Chondrocyte (in vitro differentiated cells): ENCODE data around the gene AFF3. TPM values are rescaled to one million over a fixed set of nuclear protein-coding genes. Genes with fewer than 3 reads are reported as not detected.

Source experiments
- DNase-seq: peaks from one replicate; pipeline ENCODE4 v3.0.0; 2021; ENCODE audit warnings: mixed read lengths, low spot score
- H3K27ac Mint-ChIP-seq: one replicate; pipeline ENCODE4 v1.8.0; 2021; ENCODE audit warnings: mild to moderate bottlenecking, moderate library complexity, mixed read lengths; ENCODE audit not compliant: unreplicated experiment
- H3K27me3 Mint-ChIP-seq: 2 replicates; pipeline ENCODE4 v1.8.0; 2021; ENCODE audit warnings: low read depth, mixed read lengths
- H3K36me3 Mint-ChIP-seq: 2 replicates; pipeline ENCODE4 v1.8.0; 2021; ENCODE audit warnings: low read depth, mixed read lengths
- H3K4me1 Mint-ChIP-seq: 2 replicates; pipeline ENCODE4 v1.8.0; 2021; ENCODE audit warnings: low read depth, mild to moderate bottlenecking, mixed read lengths
- H3K4me3 Mint-ChIP-seq: one replicate; pipeline ENCODE4 v1.8.0; 2021; ENCODE audit warnings: mild to moderate bottlenecking, moderate library complexity, mixed read lengths; ENCODE audit not compliant: unreplicated experiment
- H3K9me3 Mint-ChIP-seq: 2 replicates; pipeline ENCODE4 v1.8.0; 2021; ENCODE audit warnings: low read depth, mixed read lengths
- total RNA-seq: library from RNA; stranded (reverse); gene quantifications from 3 replicates; pipeline ENCODE4 v1.2.1, GENCODE V29; 2021
- TF ChIP-seq, protein P1 (sequence below): fragments of 200-600 bp; sonication (generic); IDR thresholded peaks from 2 replicates; pipeline ENCODE4 v1.5.0; 2021; ENCODE audit warnings: antibody characterized with exemption, mild to moderate bottlenecking, moderate library complexity

AFF3 gene
- total RNA-seq, 1 donor from 2014 or later = 127 TPM

DNA sequence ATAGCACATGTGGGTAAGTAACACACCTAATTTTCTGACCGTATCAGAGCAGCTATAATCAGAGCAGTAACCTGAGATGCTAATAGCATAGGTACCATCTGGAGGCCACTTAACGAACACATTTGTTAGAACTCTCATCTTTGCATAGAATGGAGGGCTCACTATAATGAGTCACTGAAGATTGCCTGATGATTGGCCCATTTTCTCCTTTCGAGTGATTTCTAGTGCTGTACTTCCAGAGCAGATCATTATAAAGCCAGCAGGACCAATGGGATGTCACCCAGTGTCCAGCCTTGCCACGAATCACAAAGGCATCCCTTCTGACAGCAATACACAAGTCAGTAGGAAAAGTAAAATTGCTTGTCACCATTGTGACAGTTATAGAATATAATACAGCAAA is 570.9 kb downstream of the AFF3 start:
- Mint-ChIP-seq H3K36me3 (peaks cover 32% of the 10 kb centered on the region), H3K4me3 (no peak overlapping the region), H3K27me3 (no peaks in the 10 kb centered on the region), H3K27ac (peak overlapping the region; percentile 92), H3K9me3 (no peaks in the 10 kb centered on the region), H3K4me1 (peaks cover 23% of the 10 kb centered on the region)
- TF ChIP-seq, protein P1, sequence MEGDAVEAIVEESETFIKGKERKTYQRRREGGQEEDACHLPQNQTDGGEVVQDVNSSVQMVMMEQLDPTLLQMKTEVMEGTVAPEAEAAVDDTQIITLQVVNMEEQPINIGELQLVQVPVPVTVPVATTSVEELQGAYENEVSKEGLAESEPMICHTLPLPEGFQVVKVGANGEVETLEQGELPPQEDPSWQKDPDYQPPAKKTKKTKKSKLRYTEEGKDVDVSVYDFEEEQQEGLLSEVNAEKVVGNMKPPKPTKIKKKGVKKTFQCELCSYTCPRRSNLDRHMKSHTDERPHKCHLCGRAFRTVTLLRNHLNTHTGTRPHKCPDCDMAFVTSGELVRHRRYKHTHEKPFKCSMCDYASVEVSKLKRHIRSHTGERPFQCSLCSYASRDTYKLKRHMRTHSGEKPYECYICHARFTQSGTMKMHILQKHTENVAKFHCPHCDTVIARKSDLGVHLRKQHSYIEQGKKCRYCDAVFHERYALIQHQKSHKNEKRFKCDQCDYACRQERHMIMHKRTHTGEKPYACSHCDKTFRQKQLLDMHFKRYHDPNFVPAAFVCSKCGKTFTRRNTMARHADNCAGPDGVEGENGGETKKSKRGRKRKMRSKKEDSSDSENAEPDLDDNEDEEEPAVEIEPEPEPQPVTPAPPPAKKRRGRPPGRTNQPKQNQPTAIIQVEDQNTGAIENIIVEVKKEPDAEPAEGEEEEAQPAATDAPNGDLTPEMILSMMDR = no peak
- DNase-seq = no peak

DNA sequence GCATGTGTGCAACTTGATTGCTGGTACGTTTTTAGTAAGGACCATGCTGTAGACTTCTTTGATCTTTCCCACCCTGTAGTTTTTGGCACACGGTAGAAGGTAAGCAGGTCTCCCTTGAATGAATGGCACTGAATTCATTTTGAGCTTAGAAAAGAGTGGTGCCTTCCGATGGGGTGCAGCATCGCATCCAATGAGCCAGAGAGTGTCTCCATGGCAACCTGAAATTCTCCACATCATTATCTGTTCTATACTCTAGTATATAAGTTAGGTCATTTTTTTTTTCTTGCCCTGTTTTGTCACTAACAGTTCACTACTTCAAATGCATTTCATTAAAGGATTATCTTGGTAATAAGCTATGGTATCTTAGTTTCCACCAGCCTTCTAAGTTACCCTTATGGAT is 571.4 kb downstream of the AFF3 start:
- peaks cover 30% of the 10 kb centered on the region for H3K36me3 Mint-ChIP-seq
- H3K27me3 Mint-ChIP-seq = no peaks in the 10 kb centered on the region
- peak overlapping the region; percentile 92 for H3K27ac Mint-ChIP-seq
- TF ChIP-seq, protein P1 = no peak
- peaks cover 23% of the 10 kb centered on the region for H3K4me1 Mint-ChIP-seq
- no peak overlapping the region for H3K4me3 Mint-ChIP-seq
- no peak for DNase-seq
- H3K9me3 Mint-ChIP-seq = no peaks in the 10 kb centered on the region

DNA sequence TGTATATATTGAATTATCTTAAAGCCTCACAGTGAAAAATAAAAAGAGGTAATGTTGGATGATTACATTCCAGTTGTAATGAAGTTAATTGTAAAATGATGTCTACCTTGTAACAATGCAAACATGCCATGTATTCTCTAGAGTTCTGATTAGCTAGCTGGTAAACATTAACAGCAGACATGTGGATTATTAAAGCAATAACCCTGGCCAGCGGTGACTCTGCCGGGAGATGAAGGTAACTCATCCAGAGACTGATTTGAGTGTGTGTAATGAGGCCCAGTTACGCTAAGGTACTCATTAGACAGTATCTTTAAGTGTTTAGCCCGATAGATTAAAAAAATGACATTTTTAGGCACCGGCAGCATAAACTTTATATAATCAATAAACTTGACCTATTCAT is 573.0 kb downstream of the AFF3 start:
- no peaks in the 10 kb centered on the region for H3K9me3 Mint-ChIP-seq
- TF ChIP-seq, protein P1 = no peak
- no peak overlapping the region for H3K27ac Mint-ChIP-seq
- H3K27me3 Mint-ChIP-seq = no peaks in the 10 kb centered on the region
- no peak for DNase-seq
- H3K4me3 Mint-ChIP-seq = no peak overlapping the region
- H3K4me1 Mint-ChIP-seq = peaks cover 23% of the 10 kb centered on the region
- H3K36me3 Mint-ChIP-seq = peaks cover 33% of the 10 kb centered on the region

DNA sequence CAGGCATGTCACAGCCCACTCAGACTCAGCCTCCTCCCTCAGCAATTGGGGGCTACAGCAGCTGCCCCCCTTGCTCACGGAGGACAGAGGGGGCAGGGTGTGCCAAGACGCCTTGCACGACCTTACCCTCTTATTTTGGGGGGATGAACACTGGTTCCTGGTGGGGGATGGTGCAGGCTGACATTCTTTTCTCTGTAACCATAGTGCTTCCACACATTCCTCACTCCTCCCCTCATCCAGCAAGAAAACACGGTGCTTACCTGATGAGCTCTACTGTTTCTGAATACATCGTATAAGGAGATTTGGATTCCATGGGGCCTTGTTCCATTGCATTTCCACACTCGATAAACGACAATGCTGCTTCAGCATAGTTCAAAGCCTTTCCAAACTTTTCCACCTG is 577.2 kb downstream of the AFF3 start:
- Mint-ChIP-seq H3K27me3 (no peaks in the 10 kb centered on the region), H3K27ac (no peak overlapping the region), H3K9me3 (no peaks in the 10 kb centered on the region), H3K36me3 (peaks cover 25% of the 10 kb centered on the region), H3K4me1 (peaks cover 20% of the 10 kb centered on the region), H3K4me3 (no peak overlapping the region)
- TF ChIP-seq, protein P1 = no peak
- DNase-seq = no peak

DNA sequence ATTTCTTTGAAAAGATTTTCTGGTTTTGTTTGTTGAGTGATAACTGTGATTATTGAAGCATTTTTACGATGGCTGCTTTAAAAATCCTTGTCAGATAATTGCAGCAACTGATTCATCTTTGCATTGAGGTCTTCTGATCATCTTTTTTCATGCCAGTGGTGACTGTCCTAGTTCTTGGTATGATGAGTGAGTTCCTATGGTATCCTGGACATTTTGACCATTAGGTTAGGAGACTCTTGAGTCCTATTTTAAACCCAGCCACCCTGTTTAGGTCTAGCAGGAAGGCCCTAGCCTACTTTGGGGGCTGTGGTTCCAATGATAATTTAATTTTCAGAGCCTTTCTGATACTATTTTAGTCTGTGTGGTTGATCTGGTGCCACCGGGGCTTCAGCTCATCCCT is 579.9 kb downstream of the AFF3 start:
- Mint-ChIP-seq H3K27ac (peak overlapping the region; percentile 27), H3K4me1 (peaks cover 34% of the 10 kb centered on the region), H3K9me3 (no peaks in the 10 kb centered on the region), H3K27me3 (no peaks in the 10 kb centered on the region), H3K36me3 (peaks cover 22% of the 10 kb centered on the region), H3K4me3 (no peak overlapping the region)
- DNase-seq = no peak
- TF ChIP-seq, protein P1 = no peak
